ENCODE data around the gene SMIM21. TPM values are rescaled to one million over a fixed set of nuclear protein-coding genes. Genes with fewer than 3 reads are reported as not detected.

Gene SMIM21
- total RNA-seq, 1 donor from 2014 or later = not detected

- intact Hi-C loops (cut with DNase I) = no loop called here
- no peak for TF ChIP-seq CTCF (IDR thresholded peaks at IDR 0.05)
- Histone ChIP-seq H3K9me3 (no peaks in the 10 kb centered on the region), H3K4me3 (no peak overlapping the region), H3K36me3 (no peaks in the 10 kb centered on the region), H3K4me1 (no peaks in the 10 kb centered on the region), H3K27ac (no peak overlapping the region), H3K27me3 (peaks cover 3% of the 10 kb centered on the region)
- DNase-seq = no peak
- no peak for ATAC-seq
These were observed 32.4 kb downstream of the SMIM21 start for GRCh38 chr18:75395137-75395536.

- TF ChIP-seq CTCF (IDR thresholded peaks at IDR 0.05) = no peak
These were observed 33.8 kb downstream of the SMIM21 start for GRCh38 chr18:75393721-75394120.

GRCh38 chr18:75392226-75392578, 35.3 kb downstream of the SMIM21 start:
- no peaks in the 10 kb centered on the region for H3K4me1 ChIP-seq
- H3K9me3 ChIP-seq = no peaks in the 10 kb centered on the region
- TF ChIP-seq CTCF (IDR thresholded peaks at IDR 0.05) = no peak
- no peak for DNase-seq
- H3K36me3 ChIP-seq = no peaks in the 10 kb centered on the region
- H3K27me3 ChIP-seq = no peaks in the 10 kb centered on the region
- no peak overlapping the region for H3K4me3 ChIP-seq
- H3K27ac ChIP-seq = no peak overlapping the region
- intact Hi-C loops (cut with DNase I) = no loop called here
- ATAC-seq = no peak

More at GRCh38 chr18:75393721-75394120, 33.8 kb downstream of the SMIM21 start:
- Histone ChIP-seq H3K36me3 (no peaks in the 10 kb centered on the region), H3K4me3 (no peak overlapping the region), H3K27me3 (peaks cover 3% of the 10 kb centered on the region), H3K27ac (no peak overlapping the region), H3K9me3 (no peaks in the 10 kb centered on the region), H3K4me1 (no peaks in the 10 kb centered on the region)
- intact Hi-C loops (cut with DNase I) = no loop called here
- no peak for ATAC-seq
- DNase-seq = no peak

GRCh38 chr18:75391279-75392225, 36.0 kb downstream of the SMIM21 start:
- DNase-seq (no peak), ATAC-seq (no peak)
- no peak overlapping the region for H3K4me3 ChIP-seq
- H3K27me3 ChIP-seq = no peaks in the 10 kb centered on the region
- intact Hi-C loops (cut with DNase I) = no loop called here
- no peaks in the 10 kb centered on the region for H3K4me1 ChIP-seq
- no peaks in the 10 kb centered on the region for H3K36me3 ChIP-seq
- TF ChIP-seq CTCF (IDR thresholded peaks at IDR 0.05) = no peak
- no peaks in the 10 kb centered on the region for H3K9me3 ChIP-seq
- no peak overlapping the region for H3K27ac ChIP-seq

GRCh38 chr18:75390854-75391253, 36.6 kb downstream of the SMIM21 start:
- H3K27me3 ChIP-seq = no peaks in the 10 kb centered on the region
- no peak for ATAC-seq

More at GRCh38 chr18:75390854-75391253, 36.6 kb downstream of the SMIM21 start:
- TF ChIP-seq CTCF (IDR thresholded peaks at IDR 0.05) = no peak
- no peaks in the 10 kb centered on the region for H3K36me3 ChIP-seq
- no peak for DNase-seq
- H3K4me3 ChIP-seq = no peak overlapping the region
- H3K9me3 ChIP-seq = no peaks in the 10 kb centered on the region
- no peak overlapping the region for H3K27ac ChIP-seq
- intact Hi-C loops (cut with DNase I) = no loop called here
- no peaks in the 10 kb centered on the region for H3K4me1 ChIP-seq

All from upper lobe of right lung (tissue), 1 donor.